GM10248 (cell line): Measurements from ENCODE around the gene PDE4D.

Experiments
- CTCF ChIA-PET: fragments of 300-600 bp; sonication (Branson Sonifier 250); formaldehyde crosslinking; extraction: SDS; loops from one replicate; lab custom pipeline; 2021; ENCODE audit warnings: antibody characterized with exemption; lab: Yijun Ruan, JAX
- POLR2A ChIA-PET: fragments of 350-650 bp; sonication (Branson Sonifier 250); formaldehyde crosslinking; extraction: SDS; loops from one replicate; lab custom pipeline; 2020; ENCODE audit warnings: antibody characterized with exemption; lab: Yijun Ruan, JAX
- DNase-seq: peaks from one replicate; pipeline ENCODE4 v3.0.0; 2012; ENCODE audit errors: extremely low spot score
- TF ChIP-seq, protein P1 (sequence below): IDR thresholded peaks from 2 replicates; pipeline ENCODE4 v1.5.1; 2012; ENCODE audit warnings: mild to moderate bottlenecking, low read depth; ENCODE audit errors: extremely low read depth, missing control alignments, control extremely low read depth

Gene PDE4D

DNA sequence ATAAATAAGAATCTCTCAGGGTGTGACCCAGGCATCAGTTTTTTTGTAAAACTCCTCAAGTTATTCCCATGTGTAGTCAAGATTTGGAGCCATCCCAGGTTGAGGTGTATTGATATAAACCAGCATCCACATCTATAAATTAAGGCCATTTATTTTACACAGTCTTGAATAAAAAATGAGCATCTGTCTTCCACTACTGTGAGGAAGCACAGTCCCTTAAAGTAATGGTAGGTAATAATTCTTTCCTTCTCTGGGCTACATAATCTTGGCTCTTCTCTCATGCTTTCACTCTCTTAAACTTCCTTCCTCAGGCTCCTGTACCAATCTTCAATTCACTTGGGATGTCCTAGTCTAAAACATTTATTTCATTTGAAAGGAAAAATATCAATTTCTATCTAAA, 110.3 kb downstream of the PDE4D start:
- CTCF ChIA-PET: no interaction called here
- TF ChIP-seq, protein P1, sequence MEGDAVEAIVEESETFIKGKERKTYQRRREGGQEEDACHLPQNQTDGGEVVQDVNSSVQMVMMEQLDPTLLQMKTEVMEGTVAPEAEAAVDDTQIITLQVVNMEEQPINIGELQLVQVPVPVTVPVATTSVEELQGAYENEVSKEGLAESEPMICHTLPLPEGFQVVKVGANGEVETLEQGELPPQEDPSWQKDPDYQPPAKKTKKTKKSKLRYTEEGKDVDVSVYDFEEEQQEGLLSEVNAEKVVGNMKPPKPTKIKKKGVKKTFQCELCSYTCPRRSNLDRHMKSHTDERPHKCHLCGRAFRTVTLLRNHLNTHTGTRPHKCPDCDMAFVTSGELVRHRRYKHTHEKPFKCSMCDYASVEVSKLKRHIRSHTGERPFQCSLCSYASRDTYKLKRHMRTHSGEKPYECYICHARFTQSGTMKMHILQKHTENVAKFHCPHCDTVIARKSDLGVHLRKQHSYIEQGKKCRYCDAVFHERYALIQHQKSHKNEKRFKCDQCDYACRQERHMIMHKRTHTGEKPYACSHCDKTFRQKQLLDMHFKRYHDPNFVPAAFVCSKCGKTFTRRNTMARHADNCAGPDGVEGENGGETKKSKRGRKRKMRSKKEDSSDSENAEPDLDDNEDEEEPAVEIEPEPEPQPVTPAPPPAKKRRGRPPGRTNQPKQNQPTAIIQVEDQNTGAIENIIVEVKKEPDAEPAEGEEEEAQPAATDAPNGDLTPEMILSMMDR: no peak
- POLR2A ChIA-PET: no interaction called here

DNA sequence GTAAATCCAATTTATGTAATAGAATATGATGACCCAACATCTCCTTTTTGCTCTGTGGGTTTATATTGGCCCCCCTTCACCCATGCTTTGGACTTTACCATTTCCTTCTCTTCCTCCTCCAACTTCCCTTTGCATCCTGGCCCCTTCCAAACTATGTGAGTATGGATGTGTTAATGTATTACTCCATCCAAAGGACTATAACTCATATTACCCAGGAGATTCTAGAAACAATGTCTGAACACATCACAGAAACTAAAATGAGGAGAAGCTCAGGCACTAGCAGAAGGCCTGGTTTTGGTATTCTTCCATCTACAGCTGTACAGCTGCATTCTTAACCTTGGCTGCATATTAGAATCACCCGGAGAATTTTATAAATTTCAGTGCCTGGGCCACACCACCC, 110.7 kb downstream of the PDE4D start:
- CTCF ChIA-PET: no interaction called here
- POLR2A ChIA-PET: no interaction called here
- no peak for DNase-seq
- TF ChIP-seq, protein P1: no peak

More for the DNA sequence above, 110.3 kb downstream of the PDE4D start:
- DNase-seq: no peak

DNA sequence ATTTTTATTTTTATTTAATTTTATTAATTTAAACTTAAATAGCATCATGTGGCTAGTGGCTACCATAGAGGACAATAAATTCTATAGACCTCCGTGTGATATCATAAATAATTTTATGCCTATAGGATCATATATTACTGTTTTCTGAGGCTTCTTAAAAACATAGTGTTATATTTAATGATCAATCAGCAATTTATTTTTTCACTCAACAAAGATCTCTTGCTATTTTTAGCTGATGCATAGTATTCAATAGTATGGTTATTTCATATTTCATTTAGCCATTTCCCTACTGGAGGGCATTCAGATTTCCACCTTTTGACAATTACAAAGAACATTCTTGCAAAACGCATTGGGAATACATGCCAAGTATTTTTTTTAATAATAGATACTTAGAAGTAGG, 114.1 kb downstream of the PDE4D start:
- ChIA-PET CTCF (interaction anchor here (1.6 kb wide), 1 partner anchor 31 kb away, joined by 3 read pairs; no protein-coding TSS in a partner anchor), POLR2A (no interaction called here)
- TF ChIP-seq, protein P1: no peak
- DNase-seq: no peak

DNA sequence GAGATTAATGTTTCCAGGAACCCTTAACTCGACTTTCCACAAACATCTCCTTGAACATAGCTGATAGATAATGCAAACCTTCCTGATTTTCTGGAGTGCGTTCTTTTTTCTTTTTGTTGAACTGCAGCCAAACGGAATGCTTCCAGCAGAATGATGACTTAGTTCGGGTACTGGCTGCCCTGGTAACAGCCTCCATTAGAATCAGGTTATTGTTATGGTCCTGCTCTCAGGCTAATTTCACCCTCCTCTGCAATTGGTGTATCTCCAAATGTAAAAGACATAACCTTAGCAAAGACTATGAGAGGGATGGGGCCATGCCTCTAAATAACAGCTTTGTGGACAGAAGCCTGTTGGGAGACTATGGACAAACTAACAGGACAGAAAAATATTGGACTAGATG, 116.5 kb downstream of the PDE4D start:
- ChIA-PET CTCF (interaction anchor here (0.8 to 1.6 kb wide), 4 partner anchors 11 to 104 kb away, joined by 3 to 7 read pairs (median 5); no protein-coding TSS in a partner anchor), POLR2A (no interaction called here)
- TF ChIP-seq, protein P1: no peak
- DNase-seq: no peak

DNA sequence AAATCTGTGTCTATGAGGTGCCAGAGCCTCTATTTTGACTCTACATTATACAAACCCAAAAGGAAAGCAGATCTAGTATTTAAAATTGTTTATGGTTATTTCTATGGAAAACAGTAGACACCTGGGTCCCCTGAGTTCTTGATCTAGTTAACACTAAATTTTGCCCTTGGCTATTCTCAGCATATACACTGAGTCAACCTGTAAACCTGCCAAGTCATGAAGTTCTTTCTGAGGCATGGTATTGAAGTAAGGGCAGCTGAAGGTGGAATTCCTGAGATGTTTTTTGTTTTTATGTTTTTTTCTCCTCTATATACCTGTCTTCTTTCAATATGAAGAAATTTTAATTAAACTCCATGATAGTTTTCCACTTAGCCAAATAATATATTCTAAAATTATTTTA, 120.2 kb downstream of the PDE4D start:
- ChIA-PET CTCF (no interaction called here), POLR2A (no interaction called here)
- TF ChIP-seq, protein P1: no peak
- no peak for DNase-seq

DNA sequence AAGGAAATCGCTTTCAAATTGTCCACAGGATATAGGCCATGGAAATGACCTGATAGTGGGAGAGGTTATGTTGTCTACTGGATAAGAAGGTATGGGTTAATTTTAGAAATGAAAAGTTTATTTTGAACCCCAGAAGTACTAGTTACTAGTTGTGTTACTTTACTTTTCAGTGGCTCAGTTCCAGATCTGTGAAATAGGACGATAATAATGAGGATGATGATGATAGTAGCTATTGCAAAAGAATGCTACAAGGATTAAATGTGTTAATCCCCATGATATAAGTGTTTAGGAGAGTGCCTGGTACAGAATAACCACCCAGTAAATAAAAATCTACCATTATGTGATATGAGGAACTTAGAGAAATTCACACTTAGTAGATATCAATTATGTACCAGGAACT, 120.8 kb downstream of the PDE4D start:
- DNase-seq: no peak
- TF ChIP-seq, protein P1: no peak
- CTCF ChIA-PET: no interaction called here
- POLR2A ChIA-PET: no interaction called here
